HL-60 (cell line): ENCODE data around the gene MOB3A.
"Not testable (repeated sequence)": the region's sequence is repeated elsewhere in the genome, so short reads cannot be mapped to it uniquely, and the experiment has no call there.

Source experiments
- DNase-seq, 2 experiments: peaks; one replicate each; pipeline ENCODE4 v3.0.0-alpha.2; 2010 to 2020; ENCODE audit warnings: low read depth in 1 of 2, low spot score in 1 of 2
- H3K27ac ChIP-seq: fragments of 250-450 bp; sonication (Bioruptor Pico); replicated peaks from 2 replicates; pipeline ENCODE4 v1.5.1; 2020; ENCODE audit warnings: mild to moderate bottlenecking, moderate library complexity
- H3K27me3 ChIP-seq: fragments of 250-450 bp; sonication (Bioruptor Pico); 2 replicates; pipeline ENCODE4 v1.5.1; 2021; ENCODE audit warnings: mild to moderate bottlenecking, moderate library complexity; ENCODE audit not compliant: insufficient read depth, poor library complexity, severe bottlenecking
- H3K4me3 ChIP-seq: replicated peaks from 2 replicates; pipeline ENCODE4 v1.5.1; 2011; ENCODE audit warnings: mild to moderate bottlenecking, control low read depth, low read length; ENCODE audit not compliant: insufficient read depth
- GABPA ChIP-seq: IDR thresholded peaks from 2 replicates; pipeline ENCODE4 v1.6.1; 2012; ENCODE audit warnings: low read depth
- POLR2AphosphoS5 ChIP-seq: IDR thresholded peaks from 2 replicates; pipeline ENCODE4 v1.6.1; 2012; ENCODE audit warnings: low read depth
- SPI1 ChIP-seq: IDR thresholded peaks from 2 replicates; pipeline ENCODE4 v1.6.1; 2012; ENCODE audit warnings: low read depth, mild to moderate bottlenecking, borderline replicate concordance
- TF ChIP-seq, protein P1 (sequence below): IDR thresholded peaks from one replicate; pipeline ENCODE4 v1.5.1; 2011; ENCODE audit warnings: low read length, control low read depth, inconsistent platforms; ENCODE audit not compliant: insufficient read depth
- TF ChIP-seq, protein P2 (sequence below): IDR thresholded peaks from 2 replicates; pipeline ENCODE4 v1.6.1; 2012; ENCODE audit warnings: low read depth; ENCODE audit not compliant: insufficient replicate concordance

Gene MOB3A

DNA sequence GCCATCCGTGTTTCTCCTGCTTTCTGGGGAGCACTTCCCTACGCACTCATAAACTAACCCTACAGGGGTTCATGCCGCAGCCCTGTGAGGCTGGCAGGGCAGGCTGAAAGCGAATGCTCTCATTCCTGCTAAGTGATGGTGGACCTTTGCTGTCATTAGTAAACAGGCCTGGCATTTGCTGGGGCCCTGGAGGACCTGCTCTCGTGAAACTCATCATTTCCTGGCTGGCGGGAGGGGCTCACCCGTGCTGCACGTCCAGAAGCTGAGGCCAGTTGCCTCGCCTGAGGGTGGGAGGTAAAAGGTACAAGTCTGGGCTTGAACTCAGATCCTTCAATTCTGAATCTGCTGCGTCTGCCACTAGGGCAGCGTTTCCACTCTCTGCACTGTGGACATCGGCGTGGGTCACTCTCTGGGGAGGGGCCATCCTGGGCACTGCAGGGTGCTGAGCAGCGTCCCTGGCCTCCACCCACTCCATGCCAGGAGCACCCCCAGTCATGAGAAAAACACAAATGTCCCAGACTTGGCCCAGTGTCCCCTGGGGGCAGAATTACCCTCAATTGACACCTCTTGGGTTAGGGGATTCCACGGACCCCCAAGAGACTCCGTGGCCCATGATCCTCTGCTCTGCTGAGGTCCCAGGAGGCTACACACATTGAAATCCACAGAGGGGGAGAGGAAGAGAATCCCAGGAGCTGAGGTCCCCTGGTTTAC, 7.0 kb downstream of the MOB3A start:
- no peak for DNase-seq
- H3K27ac ChIP-seq, result peak overlapping the region; percentile 100
- H3K27me3 ChIP-seq, result no peaks in the 10 kb centered on the region
- no peak overlapping the region for H3K4me3 ChIP-seq
- TF ChIP-seq SPI1 (no peak), POLR2AphosphoS5 (peak; percentile 38; the same call in 1 of the 2 replicates)
- TF ChIP-seq, protein P1, sequence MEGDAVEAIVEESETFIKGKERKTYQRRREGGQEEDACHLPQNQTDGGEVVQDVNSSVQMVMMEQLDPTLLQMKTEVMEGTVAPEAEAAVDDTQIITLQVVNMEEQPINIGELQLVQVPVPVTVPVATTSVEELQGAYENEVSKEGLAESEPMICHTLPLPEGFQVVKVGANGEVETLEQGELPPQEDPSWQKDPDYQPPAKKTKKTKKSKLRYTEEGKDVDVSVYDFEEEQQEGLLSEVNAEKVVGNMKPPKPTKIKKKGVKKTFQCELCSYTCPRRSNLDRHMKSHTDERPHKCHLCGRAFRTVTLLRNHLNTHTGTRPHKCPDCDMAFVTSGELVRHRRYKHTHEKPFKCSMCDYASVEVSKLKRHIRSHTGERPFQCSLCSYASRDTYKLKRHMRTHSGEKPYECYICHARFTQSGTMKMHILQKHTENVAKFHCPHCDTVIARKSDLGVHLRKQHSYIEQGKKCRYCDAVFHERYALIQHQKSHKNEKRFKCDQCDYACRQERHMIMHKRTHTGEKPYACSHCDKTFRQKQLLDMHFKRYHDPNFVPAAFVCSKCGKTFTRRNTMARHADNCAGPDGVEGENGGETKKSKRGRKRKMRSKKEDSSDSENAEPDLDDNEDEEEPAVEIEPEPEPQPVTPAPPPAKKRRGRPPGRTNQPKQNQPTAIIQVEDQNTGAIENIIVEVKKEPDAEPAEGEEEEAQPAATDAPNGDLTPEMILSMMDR, result no peak

DNA sequence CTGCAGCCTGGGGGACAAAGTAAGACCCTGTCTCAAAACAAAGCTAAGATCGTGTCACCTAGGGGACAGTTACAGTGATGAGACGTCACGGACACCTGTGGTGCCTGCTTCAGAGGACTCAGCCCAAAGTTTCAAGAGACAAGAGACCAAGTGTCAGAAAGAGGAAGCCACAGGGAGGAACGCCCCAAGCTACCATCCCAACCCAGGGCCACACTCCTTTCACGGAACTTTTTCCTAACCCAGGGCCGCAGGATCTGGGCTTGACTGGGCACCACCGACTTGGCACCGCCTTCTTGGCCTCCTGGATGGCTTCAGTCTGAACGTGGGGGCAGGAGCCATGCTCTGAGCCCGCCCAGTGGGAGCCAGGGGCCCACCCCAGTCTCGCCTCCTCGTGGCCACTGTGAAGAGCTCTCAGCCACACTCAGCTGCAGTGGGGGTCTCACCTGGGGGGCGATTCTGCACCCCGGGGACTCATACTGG, 8.5 kb downstream of the MOB3A start:
- TF ChIP-seq, protein P2, sequence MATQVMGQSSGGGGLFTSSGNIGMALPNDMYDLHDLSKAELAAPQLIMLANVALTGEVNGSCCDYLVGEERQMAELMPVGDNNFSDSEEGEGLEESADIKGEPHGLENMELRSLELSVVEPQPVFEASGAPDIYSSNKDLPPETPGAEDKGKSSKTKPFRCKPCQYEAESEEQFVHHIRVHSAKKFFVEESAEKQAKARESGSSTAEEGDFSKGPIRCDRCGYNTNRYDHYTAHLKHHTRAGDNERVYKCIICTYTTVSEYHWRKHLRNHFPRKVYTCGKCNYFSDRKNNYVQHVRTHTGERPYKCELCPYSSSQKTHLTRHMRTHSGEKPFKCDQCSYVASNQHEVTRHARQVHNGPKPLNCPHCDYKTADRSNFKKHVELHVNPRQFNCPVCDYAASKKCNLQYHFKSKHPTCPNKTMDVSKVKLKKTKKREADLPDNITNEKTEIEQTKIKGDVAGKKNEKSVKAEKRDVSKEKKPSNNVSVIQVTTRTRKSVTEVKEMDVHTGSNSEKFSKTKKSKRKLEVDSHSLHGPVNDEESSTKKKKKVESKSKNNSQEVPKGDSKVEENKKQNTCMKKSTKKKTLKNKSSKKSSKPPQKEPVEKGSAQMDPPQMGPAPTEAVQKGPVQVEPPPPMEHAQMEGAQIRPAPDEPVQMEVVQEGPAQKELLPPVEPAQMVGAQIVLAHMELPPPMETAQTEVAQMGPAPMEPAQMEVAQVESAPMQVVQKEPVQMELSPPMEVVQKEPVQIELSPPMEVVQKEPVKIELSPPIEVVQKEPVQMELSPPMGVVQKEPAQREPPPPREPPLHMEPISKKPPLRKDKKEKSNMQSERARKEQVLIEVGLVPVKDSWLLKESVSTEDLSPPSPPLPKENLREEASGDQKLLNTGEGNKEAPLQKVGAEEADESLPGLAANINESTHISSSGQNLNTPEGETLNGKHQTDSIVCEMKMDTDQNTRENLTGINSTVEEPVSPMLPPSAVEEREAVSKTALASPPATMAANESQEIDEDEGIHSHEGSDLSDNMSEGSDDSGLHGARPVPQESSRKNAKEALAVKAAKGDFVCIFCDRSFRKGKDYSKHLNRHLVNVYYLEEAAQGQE, result no peak
- TF ChIP-seq, protein P1, result no peak
- TF ChIP-seq SPI1, result peak; percentile 98
- no peak for TF ChIP-seq GABPA
- TF ChIP-seq POLR2AphosphoS5, result peak; percentile 58; the same call in 1 of the 2 replicates
- Histone ChIP-seq H3K27ac (peak overlapping the region; percentile 100), H3K27me3 (no peaks in the 10 kb centered on the region), H3K4me3 (no peak overlapping the region)
- DNase-seq, result peak; percentile 85 to 87

DNA sequence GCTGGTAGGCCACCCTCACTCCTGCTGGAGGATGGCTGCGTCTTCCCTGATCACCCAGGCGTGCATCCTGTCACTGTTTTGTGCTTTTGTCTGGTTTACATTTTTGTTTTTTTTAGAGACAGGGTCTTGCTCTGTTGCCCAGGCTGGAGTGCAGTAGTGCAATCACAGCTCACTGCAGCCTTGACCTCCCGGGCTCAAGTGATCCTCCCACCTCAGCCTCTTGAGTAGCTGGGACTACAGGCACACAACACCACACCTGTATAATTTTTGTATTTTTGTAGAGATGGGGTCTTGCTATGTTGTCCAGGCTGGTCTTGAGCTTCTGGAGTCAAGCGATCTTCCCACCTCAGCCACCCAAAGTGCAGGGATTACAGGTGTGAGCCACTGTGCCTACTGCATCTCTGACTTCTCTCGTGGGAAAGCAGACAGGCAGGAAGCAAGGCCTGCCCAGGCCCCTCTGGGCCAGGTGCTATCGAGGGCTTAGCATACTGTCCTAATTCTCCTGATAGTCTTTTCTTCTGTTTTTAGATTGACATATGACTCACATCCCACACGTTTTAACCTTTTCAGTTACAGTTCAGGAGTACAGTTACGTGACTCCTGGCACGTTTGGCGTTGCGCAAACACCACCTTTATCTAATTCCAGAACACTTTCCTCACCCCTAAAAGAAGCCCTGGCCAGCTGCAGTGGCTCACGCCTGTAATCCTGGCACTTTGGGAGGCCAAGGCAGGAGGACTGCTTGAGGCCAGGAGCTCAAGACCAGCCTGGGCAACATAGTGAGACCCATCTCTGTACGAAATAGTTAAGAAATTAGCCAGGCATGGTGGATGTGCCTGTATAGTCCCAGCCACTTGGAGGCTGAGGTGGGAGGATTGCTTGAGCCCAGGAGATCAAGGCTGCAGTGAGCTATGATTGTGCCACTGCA, 9.2 kb downstream of the MOB3A start:
- H3K4me3 ChIP-seq, H3K27me3 ChIP-seq: not testable (repeated sequence)
- peak; percentile 73 to 90 for DNase-seq
- peak overlapping the region; percentile 100 for H3K27ac ChIP-seq

DNA sequence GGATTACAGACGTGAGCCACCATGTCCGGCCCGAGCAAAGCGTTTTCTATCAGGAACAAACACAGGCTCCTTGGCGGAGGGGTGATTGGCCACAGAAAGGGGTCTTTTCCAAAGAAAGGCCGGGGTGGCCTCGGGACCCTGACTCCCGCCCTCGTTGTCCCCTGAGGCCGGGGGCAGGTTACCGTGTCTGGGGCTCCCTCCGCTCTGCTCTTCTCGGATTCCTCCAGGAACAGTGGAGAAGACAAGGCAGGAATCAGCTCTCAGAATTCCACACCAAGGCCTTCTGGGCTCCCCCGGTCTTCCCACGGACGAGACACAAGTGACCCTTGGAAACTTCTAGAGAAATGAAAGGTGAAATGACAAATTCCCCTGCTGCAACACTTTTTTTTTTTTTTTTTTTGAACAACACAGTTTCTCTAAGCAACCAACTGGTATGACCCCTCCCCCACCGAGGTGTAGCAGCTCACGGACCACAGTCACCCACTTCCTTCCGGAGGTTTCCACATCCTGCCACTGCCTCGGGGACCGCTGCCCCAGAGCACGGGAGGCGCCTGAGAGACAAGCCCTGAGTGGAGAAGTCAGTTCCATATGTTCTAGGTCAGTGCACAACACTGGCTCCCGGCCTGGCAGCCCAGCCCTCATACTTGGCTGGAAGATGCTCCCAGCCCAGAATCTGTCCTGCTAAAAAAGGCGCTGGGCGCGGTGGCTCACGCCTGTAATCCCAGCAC, 11.0 kb downstream of the MOB3A start:
- TF ChIP-seq POLR2AphosphoS5 (peak; percentile 98), SPI1 (peak; percentile 79; the same call in 1 of the 2 replicates), GABPA (peak; percentile 83)
- TF ChIP-seq, protein P2, result peak; percentile 60
- TF ChIP-seq, protein P1, result no peak
- H3K4me3 ChIP-seq, result peak overlapping the region; percentile 71
- H3K27me3 ChIP-seq, result no peaks in the 10 kb centered on the region
- peak overlapping the region; percentile 100 for H3K27ac ChIP-seq
- peak; percentile 98 to 100 for DNase-seq
